SK-N-SH (cell line): ENCODE results near the gene ATP8B1. TPM values are rescaled to one million over a fixed set of nuclear protein-coding genes. Genes with fewer than 3 reads are reported as not detected.

ENCODE experiments used
- CTCF ChIA-PET: fragments of 300-600, 350-600 bp; formaldehyde crosslinking; extraction: SDS; loops from one replicate; lab custom pipeline; 2021; lab: Yijun Ruan, JAX
- POLR2A ChIA-PET: fragments of 350-600 bp; sonication (Branson Sonifier 250); formaldehyde crosslinking; extraction: SDS; loops from one replicate; lab custom pipeline; 2020; ENCODE audit warnings: antibody characterized with exemption, inconsistent platforms; lab: Yijun Ruan, JAX
- DNase-seq: peaks from one replicate; pipeline ENCODE4 v3.0.0; 2012
- H2AFZ ChIP-seq: fragments of 200-600 bp; sonication (generic); 2 replicates; pipeline ENCODE4 v1.8.1; 2016; ENCODE audit warnings: antibody characterized with exemption, mild to moderate bottlenecking, low read depth
- H3F3A ChIP-seq: fragments of 200-600 bp; sonication (generic); replicated peaks from 2 replicates; pipeline ENCODE3; 2016; ENCODE audit warnings: antibody characterized with exemption, mild to moderate bottlenecking; ENCODE audit not compliant: insufficient read depth
- H3K27ac ChIP-seq, 2 experiments: fragments of 200-500 bp in 1 of 2; fragments of 200-600 bp in 1 of 2; sonication (Bioruptor generic) in 1 of 2; sonication (generic), shearing (Covaris generic) in 1 of 2; 2 replicates each; pipeline versions ENCODE4 v1.5.1 to v1.6.1; 2014 to 2016; ENCODE audit warnings: low read depth in 2 of 2, inconsistent platforms in 1 of 2, low read length in 1 of 2, mild to moderate bottlenecking in 1 of 2, mixed read lengths in 1 of 2
- H3K27me3 ChIP-seq: fragments of 200-600 bp; sonication (generic), shearing (Covaris generic); 2 replicates; pipeline ENCODE4 v1.6.1; 2016; ENCODE audit warnings: mixed run types; ENCODE audit not compliant: insufficient read depth
- H3K36me3 ChIP-seq, 2 experiments: fragments of 200-500 bp in 1 of 2; fragments of 200-600 bp in 1 of 2; sonication (Bioruptor generic) in 1 of 2; sonication (generic) in 1 of 2; replicated peaks in 1 of 2; 2 replicates each; pipeline versions ENCODE3 to v1.5.1; 2014 to 2016; ENCODE audit warnings: low read length in 1 of 2, mild to moderate bottlenecking in 1 of 2; ENCODE audit not compliant: insufficient read depth in 2 of 2, control insufficient read depth in 1 of 2
- H3K4me1 ChIP-seq, 2 experiments: fragments of 200-500 bp in 1 of 2; fragments of 200-600 bp in 1 of 2; sonication (Bioruptor generic) in 1 of 2; sonication (generic), shearing (Covaris generic) in 1 of 2; 2 replicates each; pipeline versions ENCODE4 v1.5.1 to v1.6.1; 2014 to 2016; ENCODE audit warnings: low read depth in 1 of 2, low read length in 1 of 2, mixed run types in 1 of 2; ENCODE audit not compliant: insufficient read depth in 2 of 2, control insufficient read depth in 1 of 2
- H3K4me2 ChIP-seq: fragments of 200-600 bp; sonication (generic), shearing (Covaris generic); 2 replicates; pipeline ENCODE4 v1.6.1; 2017; ENCODE audit warnings: mixed run types
- H3K4me3 ChIP-seq, 2 experiments: fragments of 200-500 bp in 1 of 2; fragments of 200-600 bp in 1 of 2; sonication (Bioruptor generic) in 1 of 2; sonication (generic), shearing (Covaris generic) in 1 of 2; 2 replicates each; pipeline versions ENCODE4 v1.5.1 to v1.8.1; 2014 to 2016; ENCODE audit warnings: low read depth in 2 of 2, inconsistent platforms in 1 of 2, low read length in 1 of 2, mild to moderate bottlenecking in 1 of 2, mixed read lengths in 1 of 2, moderate library complexity in 1 of 2
- H3K79me2 ChIP-seq: fragments of 200-600 bp; sonication (generic); 2 replicates; pipeline ENCODE4 v1.8.1; 2017; ENCODE audit warnings: mild to moderate bottlenecking; ENCODE audit not compliant: insufficient read depth
- H3K9ac ChIP-seq: fragments of 200-600 bp; sonication (generic); 2 replicates; pipeline ENCODE4 v1.6.1; 2017; ENCODE audit warnings: mixed run types
- H3K9me2 ChIP-seq: fragments of 200-600 bp; sonication (generic); 2 replicates; pipeline ENCODE4 v1.6.1; 2017; ENCODE audit warnings: mixed run types
- H3K9me3 ChIP-seq: fragments of 200-600 bp; sonication (generic); 2 replicates; pipeline ENCODE4 v1.6.1; 2017; ENCODE audit warnings: mixed run types, mild to moderate bottlenecking, moderate library complexity
- H4K20me1 ChIP-seq: fragments of 200-600 bp; sonication (generic); 2 replicates; pipeline ENCODE4 v1.6.1; 2017; ENCODE audit warnings: mild to moderate bottlenecking, mixed run types; ENCODE audit not compliant: insufficient read depth
- CHD2 ChIP-seq: fragments of 150-350 bp; IDR thresholded peaks from 2 replicates; pipeline ENCODE4 v1.6.1; 2018; ENCODE audit warnings: low read length; ENCODE audit not compliant: partially characterized antibody
- ELF1 ChIP-seq: IDR thresholded peaks from 2 replicates; pipeline ENCODE4 v1.4.0; 2012
- EP300 ChIP-seq, 2 experiments: IDR thresholded peaks; 2 replicates each; pipeline versions ENCODE4 v1.4.0 to v1.6.1; 2012; ENCODE audit warnings: borderline replicate concordance in 1 of 2, low read depth in 1 of 2, low read length in 1 of 2
- FOXJ3 ChIP-seq: sonication (generic); formaldehyde crosslinking; IDR thresholded peaks from 2 replicates; pipeline ENCODE4 v1.5.1; 2020; ENCODE audit warnings: mild to moderate bottlenecking, missing genetic modification reagents
- GATA2 ChIP-seq: sonication (generic); formaldehyde crosslinking; IDR thresholded peaks from 2 replicates; pipeline ENCODE4 v1.5.0; 2020; ENCODE audit warnings: mild to moderate bottlenecking, missing genetic modification reagents
- NRF1 ChIP-seq: IDR thresholded peaks from 2 replicates; pipeline ENCODE4 v1.6.1; 2012; ENCODE audit warnings: low read depth, mild to moderate bottlenecking, low read length
- POLR2AphosphoS5 ChIP-seq: IDR thresholded peaks from 2 replicates; pipeline ENCODE4 v1.6.1; 2012; ENCODE audit warnings: low read depth, low read length
- RAD21 ChIP-seq: IDR thresholded peaks from 2 replicates; pipeline ENCODE4 v1.6.1; 2012; ENCODE audit warnings: mild to moderate bottlenecking, low read length
- RFX5 ChIP-seq: IDR thresholded peaks from 2 replicates; pipeline ENCODE4 v1.6.1; 2012; ENCODE audit warnings: mild to moderate bottlenecking, improper control_type of control experiment, low read length
- SIN3A ChIP-seq: IDR thresholded peaks from 2 replicates; pipeline ENCODE4 v1.6.1; 2012; ENCODE audit warnings: low read depth, mild to moderate bottlenecking, low read length, moderate library complexity, borderline replicate concordance
- TAF1 ChIP-seq: IDR thresholded peaks from 2 replicates; pipeline ENCODE4 v1.6.1; 2012; ENCODE audit warnings: low read depth, mild to moderate bottlenecking, low read length, moderate library complexity, borderline replicate concordance
- TCF12 ChIP-seq: IDR thresholded peaks from 2 replicates; pipeline ENCODE4 v1.4.0; 2012
- TEAD4 ChIP-seq: IDR thresholded peaks from 2 replicates; pipeline ENCODE4 v1.4.0; 2012; ENCODE audit warnings: mild to moderate bottlenecking, borderline replicate concordance; ENCODE audit not compliant: insufficient read depth
- WGBS: methylation state at CpG from one replicate; pipeline ENCODE4 v1.1.6; 2017; ENCODE audit warnings: low lambda C conversion rate; 5-methylcytosine and 5-hydroxymethylcytosine counted together
- polyA plus RNA-seq, 3 experiments: library from polyadenylated mRNA; depleted of rRNA; stranded (reverse); fragments of >200 nt; gene quantifications; 2 replicates each; pipeline ENCODE4 v1.2.3, GENCODE V29; 2012
- TF ChIP-seq, protein P1 (sequence below): fragments of 200-600 bp; sonication (generic); IDR thresholded peaks from 2 replicates; pipeline ENCODE4 v1.6.1; 2017; ENCODE audit warnings: antibody characterized with exemption, mild to moderate bottlenecking, moderate library complexity
- TF ChIP-seq, protein P2 (sequence below): IDR thresholded peaks from 2 replicates; pipeline ENCODE4; 2012

ATP8B1 gene
- polyA plus RNA-seq, 1 of the 3 experiments (the other 2 are of a cell fraction), result 43.8 TPM

DNA sequence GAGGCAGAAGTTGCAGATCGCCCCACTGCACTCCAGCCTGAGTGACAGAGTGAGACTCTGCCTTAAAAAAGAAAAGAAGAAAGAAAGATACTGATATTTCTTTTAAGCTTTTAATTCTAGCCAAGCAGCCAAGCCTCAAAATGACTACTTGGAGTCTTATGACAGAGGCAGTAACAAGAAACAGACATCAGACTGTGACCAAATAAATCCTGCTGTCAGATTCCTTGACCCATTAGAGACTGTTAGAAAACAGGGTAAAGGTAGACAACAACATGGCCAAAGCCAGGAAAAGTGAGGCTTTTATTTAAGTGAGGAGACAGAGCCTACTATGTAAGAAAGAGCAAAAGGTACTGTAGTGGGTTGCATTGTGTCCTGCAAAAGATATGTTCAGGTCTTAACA lies 98.1 kb downstream of the ATP8B1 start:
- H3F3A ChIP-seq, result peaks cover 22% of the 10 kb centered on the region
- H2AFZ ChIP-seq, result no peak overlapping the region
- no peaks in the 10 kb centered on the region for H3K9me2 ChIP-seq
- peaks cover 49% of the 10 kb centered on the region for H4K20me1 ChIP-seq
- ChIA-PET POLR2A (no interaction called here), CTCF (no interaction called here)
- H3K9me3 ChIP-seq, result no peaks in the 10 kb centered on the region
- H3K79me2 ChIP-seq, result peaks cover 98% of the 10 kb centered on the region
- 100% methylated on average over 1 of the region's 1 CpG for WGBS
- no peak overlapping the region for H3K9ac ChIP-seq
- H3K27ac ChIP-seq, result peak overlapping the region; percentile 5 to 58; a peak in 2 of 4 replicates
- peaks cover 4 to 9% of the 10 kb centered on the region in 2 experiments; a peak in 2 of 4 replicates for H3K4me1 ChIP-seq
- peak overlapping the region; percentile 7; the same call in 1 of the 2 replicates for H3K4me2 ChIP-seq
- H3K4me3 ChIP-seq, result no peak overlapping the region
- TF ChIP-seq SIN3A (no peak), RFX5 (no peak), POLR2AphosphoS5 (no peak), NRF1 (no peak), TCF12 (peak; percentile 75), GATA2 (CRISPR knock-in tag) (no peak), TEAD4 (no peak), TAF1 (no peak), RAD21 (no peak), ELF1 (no peak), EP300 (IDR thresholded peaks at IDR 0.05; ENCODE audit: borderline replicate concordance in 1 of 2, low read depth in 1 of 2, low read length in 1 of 2) (peak in 1 of 2 experiments; percentile 46; a peak in 1 of 4 replicates), FOXJ3 (CRISPR knock-in tag) (no peak)
- TF ChIP-seq, protein P1, sequence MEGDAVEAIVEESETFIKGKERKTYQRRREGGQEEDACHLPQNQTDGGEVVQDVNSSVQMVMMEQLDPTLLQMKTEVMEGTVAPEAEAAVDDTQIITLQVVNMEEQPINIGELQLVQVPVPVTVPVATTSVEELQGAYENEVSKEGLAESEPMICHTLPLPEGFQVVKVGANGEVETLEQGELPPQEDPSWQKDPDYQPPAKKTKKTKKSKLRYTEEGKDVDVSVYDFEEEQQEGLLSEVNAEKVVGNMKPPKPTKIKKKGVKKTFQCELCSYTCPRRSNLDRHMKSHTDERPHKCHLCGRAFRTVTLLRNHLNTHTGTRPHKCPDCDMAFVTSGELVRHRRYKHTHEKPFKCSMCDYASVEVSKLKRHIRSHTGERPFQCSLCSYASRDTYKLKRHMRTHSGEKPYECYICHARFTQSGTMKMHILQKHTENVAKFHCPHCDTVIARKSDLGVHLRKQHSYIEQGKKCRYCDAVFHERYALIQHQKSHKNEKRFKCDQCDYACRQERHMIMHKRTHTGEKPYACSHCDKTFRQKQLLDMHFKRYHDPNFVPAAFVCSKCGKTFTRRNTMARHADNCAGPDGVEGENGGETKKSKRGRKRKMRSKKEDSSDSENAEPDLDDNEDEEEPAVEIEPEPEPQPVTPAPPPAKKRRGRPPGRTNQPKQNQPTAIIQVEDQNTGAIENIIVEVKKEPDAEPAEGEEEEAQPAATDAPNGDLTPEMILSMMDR, result no peak
- TF ChIP-seq, protein P2, sequence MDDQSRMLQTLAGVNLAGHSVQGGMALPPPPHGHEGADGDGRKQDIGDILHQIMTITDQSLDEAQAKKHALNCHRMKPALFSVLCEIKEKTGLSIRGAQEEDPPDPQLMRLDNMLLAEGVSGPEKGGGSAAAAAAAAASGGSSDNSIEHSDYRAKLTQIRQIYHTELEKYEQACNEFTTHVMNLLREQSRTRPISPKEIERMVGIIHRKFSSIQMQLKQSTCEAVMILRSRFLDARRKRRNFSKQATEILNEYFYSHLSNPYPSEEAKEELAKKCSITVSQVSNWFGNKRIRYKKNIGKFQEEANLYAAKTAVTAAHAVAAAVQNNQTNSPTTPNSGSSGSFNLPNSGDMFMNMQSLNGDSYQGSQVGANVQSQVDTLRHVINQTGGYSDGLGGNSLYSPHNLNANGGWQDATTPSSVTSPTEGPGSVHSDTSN, result peak; percentile 64
- TF ChIP-seq, all 33 proteins: peak for 3
- H3K27me3 ChIP-seq, result no peaks in the 10 kb centered on the region
- DNase-seq, result no peak
- peaks cover 5 to 56% of the 10 kb centered on the region in 2 experiments for H3K36me3 ChIP-seq

DNA sequence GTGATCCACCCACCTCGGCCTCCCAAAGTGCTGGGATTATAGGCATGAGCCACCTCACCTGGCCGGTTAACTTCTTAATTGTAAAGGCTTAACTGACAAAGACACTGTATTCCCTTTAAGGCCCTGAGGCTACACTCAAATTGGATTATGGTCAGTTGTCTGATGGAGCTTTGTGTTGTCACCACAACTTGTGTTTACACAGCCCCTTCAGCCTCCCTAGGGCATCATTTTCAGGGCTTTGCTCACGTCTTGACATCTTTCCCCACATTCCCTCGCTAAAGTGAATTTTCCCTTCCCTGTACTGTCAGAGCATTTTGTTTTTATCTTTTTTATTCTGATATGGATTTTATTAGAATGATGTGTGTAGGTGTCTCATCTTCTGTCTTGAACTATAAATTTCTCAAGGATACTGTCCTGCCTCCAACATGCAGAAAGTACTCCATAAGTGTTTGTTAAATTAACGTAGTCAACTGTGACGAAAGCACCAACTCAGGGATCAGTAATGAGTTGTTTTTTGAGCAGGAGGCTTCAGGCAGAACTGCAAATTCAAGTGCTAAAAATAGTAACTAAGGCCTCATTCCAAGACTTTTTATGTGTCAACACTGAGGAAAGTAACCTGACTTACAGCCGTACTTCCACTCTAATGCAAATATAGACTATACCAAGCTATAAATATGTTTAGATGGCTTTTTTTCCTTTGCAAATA lies 104.4 kb downstream of the ATP8B1 start:
- CTCF ChIA-PET, result interaction anchor here (1.0 to 1.3 kb wide), 2 partner anchors 13 to 17 kb away, joined by 3 read pairs; no protein-coding TSS in a partner anchor
- H3K27ac ChIP-seq, result peak overlapping the region; percentile 5 to 48; a peak in 2 of 4 replicates

More for the DNA sequence above, 104.4 kb downstream of the ATP8B1 start:
- Histone ChIP-seq H3K9me3 (no peaks in the 10 kb centered on the region), H3K4me1 (peaks cover 6 to 11% of the 10 kb centered on the region in 2 experiments; a peak in 2 of 4 replicates), H3K79me2 (peaks cover 76% of the 10 kb centered on the region), H4K20me1 (no peaks in the 10 kb centered on the region; the same call in 1 of the 2 replicates), H3K27me3 (no peaks in the 10 kb centered on the region), H3K36me3 (peaks cover 19 to 82% of the 10 kb centered on the region in 2 experiments), H3K4me3 (no peak overlapping the region), H3K4me2 (no peak overlapping the region), H2AFZ (no peak overlapping the region), H3K9ac (no peak overlapping the region)
- POLR2A ChIA-PET, result no interaction called here
- no peak for TF ChIP-seq CHD2
- TF ChIP-seq, all 33 proteins: peak for 0
- WGBS, result 88% methylated on average over 7 of the region's 7 CpGs
- no peak for DNase-seq
- Histone ChIP-seq H3K9me2 (no peaks in the 10 kb centered on the region), H3F3A (peaks cover 44% of the 10 kb centered on the region)
